ENCODE data around the gene GNAQ. TPM values are rescaled to one million over a fixed set of nuclear protein-coding genes. Genes with fewer than 3 reads are reported as not detected.
"Not testable (repeated sequence)": the region's sequence is repeated elsewhere in the genome, so short reads cannot be mapped to it uniquely, and the experiment has no call there.

The GNAQ gene
- total RNA-seq, 4 donors from 2014 or later: 35.4 to 95.7 (median 52.3) TPM

DNA sequence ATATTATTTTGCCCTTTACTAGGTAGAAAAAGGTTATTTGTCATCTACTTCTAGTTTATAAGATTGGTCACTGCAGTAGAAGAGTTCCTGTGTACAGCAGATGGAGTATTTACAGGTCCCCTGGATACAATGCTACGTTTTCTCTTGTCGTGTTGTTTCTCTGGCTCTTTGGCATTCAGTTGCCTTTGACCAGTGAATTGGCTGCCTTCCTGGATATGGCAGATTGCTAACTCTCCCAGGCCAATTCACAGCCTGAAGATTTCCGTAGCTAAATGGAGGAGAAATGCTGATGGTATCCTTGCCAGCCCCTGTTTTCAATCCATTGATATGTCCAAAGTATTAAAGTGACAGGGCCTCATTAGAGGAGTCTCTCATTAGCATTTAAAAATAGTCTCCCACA lies 32.5 kb upstream of the GNAQ start:
- Histone ChIP-seq H3K27ac (no peak overlapping the region), H3K9me3 (no peaks in the 10 kb centered on the region), H3K4me1 (no peaks in the 10 kb centered on the region), H3K36me3 (no peaks in the 10 kb centered on the region), H3K4me3 (no peak overlapping the region), H3K27me3 (no peaks in the 10 kb centered on the region)
- DNase-seq: no peak
- no peak for TF ChIP-seq POLR2A (IDR thresholded peaks at IDR 0.05)
- no peak for TF ChIP-seq CTCF (IDR thresholded peaks at IDR 0.05)
- intact Hi-C loops (cut with DNase I; ENCODE audit: low total_unique reads): no loop called here

DNA sequence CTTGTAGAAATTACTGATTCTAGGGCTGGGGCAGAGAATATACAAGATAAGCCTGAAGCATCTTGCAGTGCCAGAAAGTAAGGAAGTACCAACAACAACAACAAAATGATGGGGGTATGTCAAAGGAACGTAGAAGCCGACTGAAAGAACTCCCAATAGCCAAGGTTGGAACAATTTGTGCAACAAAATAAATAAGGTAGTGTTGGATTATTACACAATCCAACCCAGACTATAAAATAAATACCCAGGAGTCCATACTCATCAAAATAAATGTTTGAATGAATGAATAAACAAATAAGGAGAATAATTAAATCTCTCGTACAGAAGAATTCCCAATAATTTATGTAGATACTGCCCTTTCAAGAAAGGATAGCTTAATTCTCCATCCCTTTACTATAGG lies 31.1 kb upstream of the GNAQ start:
- no peak for DNase-seq
- no peak overlapping the region for H3K27ac ChIP-seq
- no peak overlapping the region for H3K4me3 ChIP-seq
- H3K27me3 ChIP-seq: no peaks in the 10 kb centered on the region
- no peaks in the 10 kb centered on the region for H3K9me3 ChIP-seq
- TF ChIP-seq CTCF (IDR thresholded peaks at IDR 0.05) (no peak), POLR2A (IDR thresholded peaks at IDR 0.05) (no peak)
- no peaks in the 10 kb centered on the region for H3K36me3 ChIP-seq
- no peaks in the 10 kb centered on the region for H3K4me1 ChIP-seq
- intact Hi-C loops (cut with DNase I; ENCODE audit: low total_unique reads): no loop called here

DNA sequence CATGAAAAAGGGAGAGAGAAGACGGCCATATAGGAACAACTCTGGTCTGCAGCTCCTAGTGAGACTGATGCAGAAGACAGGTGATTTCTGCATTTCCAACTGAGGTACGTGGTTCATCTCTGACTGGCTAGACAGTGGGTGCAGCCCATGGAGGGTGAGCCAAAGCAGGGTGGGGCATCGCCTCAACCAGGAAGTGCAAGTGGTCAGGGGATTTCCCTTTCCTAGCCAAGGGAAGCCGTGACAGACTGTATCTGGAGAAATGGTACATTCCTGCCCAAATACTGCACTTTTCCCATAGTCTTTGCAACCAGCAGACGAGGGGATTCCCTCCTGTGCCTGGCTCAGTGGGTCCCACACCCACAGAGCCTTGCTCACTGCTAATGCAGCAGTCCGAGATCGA lies 22.6 kb upstream of the GNAQ start:
- H3K4me1 ChIP-seq; H3K36me3 ChIP-seq; H3K9me3 ChIP-seq; DNase-seq; intact Hi-C loops (cut with DNase I; ENCODE audit: low total_unique reads); H3K27me3 ChIP-seq; H3K4me3 ChIP-seq; H3K27ac ChIP-seq: not testable (repeated sequence)

DNA sequence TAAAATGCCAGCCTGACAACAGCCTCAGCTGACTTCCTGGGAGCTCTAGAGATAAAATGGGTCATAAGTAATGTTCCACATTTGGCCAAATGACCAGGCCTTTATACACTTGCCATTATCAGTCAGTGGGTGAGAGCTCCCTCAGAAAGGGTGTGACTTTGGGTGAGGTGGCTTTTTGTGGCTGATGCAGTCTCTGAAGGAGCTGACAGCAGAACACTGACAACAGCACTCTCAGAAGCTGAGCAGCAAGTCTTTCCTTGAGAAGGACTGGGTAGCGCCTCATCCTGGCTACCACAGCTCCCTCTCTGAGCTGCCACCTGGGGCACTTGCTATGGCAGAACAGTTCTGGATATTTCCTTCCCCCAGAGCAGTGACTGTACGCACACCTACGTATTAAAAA lies 22.0 kb upstream of the GNAQ start:
- no peak overlapping the region for H3K27ac ChIP-seq
- no peak for DNase-seq
- H3K4me1 ChIP-seq: no peaks in the 10 kb centered on the region
- H3K36me3 ChIP-seq: no peaks in the 10 kb centered on the region
- no peaks in the 10 kb centered on the region for H3K9me3 ChIP-seq
- no peaks in the 10 kb centered on the region for H3K27me3 ChIP-seq
- intact Hi-C loops (cut with DNase I; ENCODE audit: low total_unique reads): no loop called here
- H3K4me3 ChIP-seq: no peak overlapping the region
- TF ChIP-seq POLR2A (IDR thresholded peaks at IDR 0.05): no peak
- TF ChIP-seq CTCF (IDR thresholded peaks at IDR 0.05): no peak

DNA sequence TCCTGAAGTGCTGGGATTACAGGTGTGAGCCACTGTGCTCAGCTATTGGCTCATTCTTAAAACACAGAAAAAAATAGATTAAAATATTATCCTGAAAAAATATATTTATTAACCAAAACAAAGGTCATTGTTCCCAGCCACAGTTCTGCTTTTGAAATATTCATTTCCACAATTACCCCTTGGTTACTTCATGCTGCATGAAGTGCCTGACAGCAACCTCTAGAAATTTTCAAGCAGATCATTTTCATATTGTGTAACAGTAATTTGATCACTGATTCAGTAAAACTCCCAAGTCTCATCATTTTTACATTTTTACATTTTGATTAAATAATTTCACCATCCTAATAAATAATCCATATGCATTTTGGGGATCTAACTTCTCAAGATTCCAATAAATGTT lies 18.8 kb upstream of the GNAQ start:
- no peak overlapping the region for H3K4me3 ChIP-seq
- TF ChIP-seq CTCF (IDR thresholded peaks at IDR 0.05) (no peak), POLR2A (IDR thresholded peaks at IDR 0.05) (no peak)
- no peaks in the 10 kb centered on the region for H3K36me3 ChIP-seq
- no peak for DNase-seq
- no peaks in the 10 kb centered on the region for H3K27me3 ChIP-seq
- H3K9me3 ChIP-seq: no peaks in the 10 kb centered on the region
- H3K27ac ChIP-seq: no peak overlapping the region
- intact Hi-C loops (cut with DNase I; ENCODE audit: low total_unique reads): no loop called here
- H3K4me1 ChIP-seq: no peaks in the 10 kb centered on the region

- Histone ChIP-seq H3K9me3 (no peaks in the 10 kb centered on the region), H3K4me3 (no peak overlapping the region), H3K27ac (no peak overlapping the region), H3K27me3 (no peaks in the 10 kb centered on the region), H3K36me3 (no peaks in the 10 kb centered on the region), H3K4me1 (no peaks in the 10 kb centered on the region)
- no peak for DNase-seq
- intact Hi-C loops (cut with DNase I; ENCODE audit: low total_unique reads): no loop called here
- no peak for TF ChIP-seq POLR2A (IDR thresholded peaks at IDR 0.05)
- no peak for TF ChIP-seq CTCF (IDR thresholded peaks at IDR 0.05)
Measured at GRCh38 chr9:78049484-78049883, 17.9 kb upstream of the GNAQ start.
